Transverse colon (tissue), 4 donors: ENCODE measurements around the gene JPH2. TPM values are rescaled to one million over a fixed set of nuclear protein-coding genes. Genes with fewer than 3 reads are reported as not detected.

Experiments
- DNase-seq: peaks from one replicate; pipeline ENCODE4 v3.0.0-alpha.2; 2019
- H3K27ac ChIP-seq, 4 donors: fragments of 200-600 bp; sonication (generic); 2 replicates each; pipeline ENCODE4 v1.5.1; 2016 to 2018; ENCODE audit warnings: inconsistent platforms in 4 of 4
- H3K27me3 ChIP-seq: fragments of 200-600 bp; sonication (generic); 2 replicates; pipeline ENCODE4 v1.5.1; 2017; ENCODE audit warnings: inconsistent platforms
- H3K36me3 ChIP-seq, 4 donors: fragments of 200-600 bp; sonication (generic); 2 replicates each; pipeline ENCODE4 v1.5.1; 2017 to 2019; ENCODE audit warnings: inconsistent platforms in 4 of 4
- H3K4me1 ChIP-seq, 4 donors: fragments of 200-600 bp; sonication (generic); 2 replicates each; pipeline ENCODE4 v1.5.1; 2017 to 2020; ENCODE audit warnings: inconsistent platforms in 4 of 4
- H3K4me3 ChIP-seq, 4 donors: fragments of 200-600 bp; sonication (generic); 1 replicate in 1 of 4; 2 replicates in 3 of 4; pipeline versions ENCODE4 v1.5.1 to v1.6.1; 2017 to 2019; ENCODE audit warnings: inconsistent platforms in 4 of 4
- H3K9me3 ChIP-seq, 2 donors: fragments of 200-600 bp; sonication (generic); 2 replicates each; pipeline ENCODE4 v1.5.1; 2017 to 2019; ENCODE audit warnings: inconsistent platforms in 2 of 2
- EP300 ChIP-seq: sonication (generic); formaldehyde crosslinking; IDR thresholded peaks from one replicate; pipeline ENCODE4 v1.6.1; 2017; ENCODE audit warnings: antibody characterized with exemption, low read depth
- POLR2A ChIP-seq: fragments of 450-650 bp; IDR thresholded peaks from one replicate; pipeline ENCODE4 v1.6.1; 2016; ENCODE audit warnings: antibody characterized with exemption, mild to moderate bottlenecking, moderate library complexity
- POLR2AphosphoS5 ChIP-seq, 3 donors: sonication (generic); formaldehyde crosslinking; IDR thresholded peaks; one replicate each; pipeline ENCODE4 v1.6.1; 2016; ENCODE audit warnings: antibody characterized with exemption in 3 of 3
- WGBS, 2 donors: methylation state at CpG; one replicate each; pipeline ENCODE4 v1.1.5; 2018; ENCODE audit warnings: low coverage in 1 of 2; 5-methylcytosine and 5-hydroxymethylcytosine counted together
- in situ Hi-C, 4 donors: fragments of 200-750 bp; cut with MboI; loops; one replicate each; pipeline versions ENCODE4 v1.15.0 to v1.15.1; 2017; ENCODE audit warnings: low sequenced_read_pairs in 3 of 4, low pct_ligation_motif_present in 1 of 4, low pct_unique_long_range_greater_than_20kb in 1 of 4
- intact Hi-C: fragments of 100-400 bp; cut with DNase I; formaldehyde crosslinking; loops from one replicate; pipeline ENCODE4 v1.15.1; 2023; ENCODE audit warnings: low total_unique reads
- total RNA-seq, 4 donors: library from RNA; depleted of rRNA; stranded (reverse); fragments of >200 nt; gene quantifications; one replicate each; pipeline ENCODE4 v1.1.0, GENCODE V29; 2016
- TF ChIP-seq, protein P1 (sequence below), 5 experiments: fragments of 200-600 bp in 3 of 5; fragments of 450-650 bp in 2 of 5; sonication (generic) in 3 of 5; IDR thresholded peaks; 1 replicate in 2 of 5; 2 replicates in 3 of 5; pipeline ENCODE4 v1.5.1; 2016 to 2017; ENCODE audit warnings: antibody characterized with exemption in 5 of 5, inconsistent platforms in 3 of 5, mild to moderate bottlenecking in 2 of 5, moderate library complexity in 1 of 5

The JPH2 gene
- total RNA-seq, 4 donors from 2014 or later = 9.8 to 216 (median 18.3) TPM

DNA sequence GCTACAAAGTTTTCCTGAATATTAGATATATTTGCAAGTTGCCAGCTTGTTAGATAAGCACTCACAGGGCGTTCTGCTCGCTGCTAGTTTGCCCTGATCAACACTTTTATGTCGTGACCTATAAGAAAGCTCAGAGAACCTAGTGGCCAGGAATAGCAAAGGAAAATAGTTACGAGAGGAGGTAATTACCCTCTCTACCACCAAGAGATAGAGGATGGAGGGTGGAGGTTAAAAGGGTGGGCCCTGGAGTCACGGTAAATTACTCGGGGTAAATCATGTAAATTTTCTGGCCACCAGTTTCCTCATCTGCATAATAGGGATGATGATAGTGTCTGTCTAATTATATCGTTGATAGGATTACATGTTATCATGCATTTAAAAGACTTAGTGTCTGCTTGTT is 87.2 kb downstream of the JPH2 start:
- Histone ChIP-seq H3K36me3 (no peaks in the 10 kb centered on the region), H3K4me3 (no peak overlapping the region), H3K4me1 (no peaks in the 10 kb centered on the region), H3K27me3 (peaks cover 18% of the 10 kb centered on the region), H3K9me3 (no peaks in the 10 kb centered on the region), H3K27ac (no peak overlapping the region)
- DNase-seq = no peak
- 64 to 76% methylated on average over 7 of the region's 7 CpGs for WGBS, 2 donors
- TF ChIP-seq POLR2AphosphoS5 (IDR thresholded peaks at IDR 0.05) = no peak
- no peak for TF ChIP-seq EP300
- TF ChIP-seq, protein P1, sequence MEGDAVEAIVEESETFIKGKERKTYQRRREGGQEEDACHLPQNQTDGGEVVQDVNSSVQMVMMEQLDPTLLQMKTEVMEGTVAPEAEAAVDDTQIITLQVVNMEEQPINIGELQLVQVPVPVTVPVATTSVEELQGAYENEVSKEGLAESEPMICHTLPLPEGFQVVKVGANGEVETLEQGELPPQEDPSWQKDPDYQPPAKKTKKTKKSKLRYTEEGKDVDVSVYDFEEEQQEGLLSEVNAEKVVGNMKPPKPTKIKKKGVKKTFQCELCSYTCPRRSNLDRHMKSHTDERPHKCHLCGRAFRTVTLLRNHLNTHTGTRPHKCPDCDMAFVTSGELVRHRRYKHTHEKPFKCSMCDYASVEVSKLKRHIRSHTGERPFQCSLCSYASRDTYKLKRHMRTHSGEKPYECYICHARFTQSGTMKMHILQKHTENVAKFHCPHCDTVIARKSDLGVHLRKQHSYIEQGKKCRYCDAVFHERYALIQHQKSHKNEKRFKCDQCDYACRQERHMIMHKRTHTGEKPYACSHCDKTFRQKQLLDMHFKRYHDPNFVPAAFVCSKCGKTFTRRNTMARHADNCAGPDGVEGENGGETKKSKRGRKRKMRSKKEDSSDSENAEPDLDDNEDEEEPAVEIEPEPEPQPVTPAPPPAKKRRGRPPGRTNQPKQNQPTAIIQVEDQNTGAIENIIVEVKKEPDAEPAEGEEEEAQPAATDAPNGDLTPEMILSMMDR (IDR thresholded peaks at IDR 0.05) = no peak
- no peak for TF ChIP-seq POLR2A
- in situ Hi-C loops (loop anchor here in 3 of 4 donors (25.0 kb wide), 4 partner anchors 212 to 663 kb away; partner anchors contain the start of genes FITM2 (in 1 of the 3) and SRSF6 (in 1 of the 3)), intact Hi-C loops (no loop called here)

DNA sequence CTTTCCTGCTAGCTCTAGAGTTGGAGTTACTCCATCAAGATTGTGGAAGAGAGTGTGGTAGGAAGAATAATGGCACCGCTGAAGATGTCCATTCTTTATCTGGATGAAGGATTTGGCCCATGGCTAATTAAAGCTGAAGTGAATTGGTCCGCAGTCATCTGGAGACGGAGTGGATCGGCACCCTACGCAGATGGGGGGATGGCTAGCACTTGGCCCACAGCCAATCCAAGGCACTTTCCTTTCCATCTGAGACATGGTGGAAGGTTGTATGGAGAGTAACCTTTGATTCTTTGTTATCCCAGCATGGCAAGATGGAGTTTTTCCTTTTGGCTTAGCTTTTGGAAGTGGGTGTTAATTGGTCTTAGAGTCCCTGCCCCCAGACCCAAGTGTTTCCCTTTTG is 88.3 kb downstream of the JPH2 start:
- 95% methylated on average over 5 of the region's 5 CpGs; no CpG with 5 or more reads in 1 of the 2 donors for WGBS, 2 donors
- Histone ChIP-seq H3K27me3 (peaks cover 13% of the 10 kb centered on the region), H3K36me3 (no peaks in the 10 kb centered on the region), H3K27ac (no peak overlapping the region), H3K4me3 (no peak overlapping the region), H3K9me3 (no peaks in the 10 kb centered on the region), H3K4me1 (no peaks in the 10 kb centered on the region)
- intact Hi-C loops (no loop called here), in situ Hi-C loops (loop anchor here in 3 of 4 donors (25.0 kb wide), 3 partner anchors 561 to 661 kb away; partner anchors contain the start of gene SRSF6 (in 1 of the 3))
- no peak for TF ChIP-seq POLR2AphosphoS5 (IDR thresholded peaks at IDR 0.05)
- no peak for TF ChIP-seq POLR2A
- no peak for TF ChIP-seq EP300
- TF ChIP-seq, protein P1 (IDR thresholded peaks at IDR 0.05) = no peak
- no peak for DNase-seq

DNA sequence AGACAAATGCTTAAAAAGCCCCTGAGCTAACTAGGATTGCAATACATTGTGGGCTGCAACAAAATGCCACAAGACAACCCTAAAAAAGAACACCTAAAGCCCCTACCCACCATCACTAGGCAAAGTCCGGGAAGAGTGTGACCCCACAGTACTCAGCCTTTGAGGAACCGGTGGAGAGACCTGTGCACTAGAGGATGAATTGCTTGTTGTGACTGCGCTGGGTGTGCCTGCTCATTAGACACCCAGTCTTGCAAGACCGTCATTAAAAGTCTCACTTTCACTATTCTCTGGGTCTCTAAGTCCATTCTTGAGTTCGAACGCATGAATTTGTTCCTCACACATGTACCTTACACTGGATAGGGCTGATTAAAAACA is 88.7 kb downstream of the JPH2 start:
- intact Hi-C loops = no loop called here
- Histone ChIP-seq H3K4me3 (no peak overlapping the region), H3K27me3 (peaks cover 13% of the 10 kb centered on the region), H3K36me3 (no peaks in the 10 kb centered on the region), H3K4me1 (no peaks in the 10 kb centered on the region), H3K27ac (no peak overlapping the region), H3K9me3 (no peaks in the 10 kb centered on the region)
- no peak for DNase-seq
- TF ChIP-seq POLR2AphosphoS5 (IDR thresholded peaks at IDR 0.05) = no peak
- TF ChIP-seq EP300 = no peak
- TF ChIP-seq POLR2A = no peak
- TF ChIP-seq, protein P1 (IDR thresholded peaks at IDR 0.05) = no peak
- in situ Hi-C loops = loop anchor here in 3 of 4 donors (25.0 kb wide), 3 partner anchors 561 to 661 kb away; partner anchors contain the start of gene SRSF6 (in 1 of the 3)
- WGBS, 2 donors = 84 to 87% methylated on average over 5 to 6 of the region's 6 CpGs

DNA sequence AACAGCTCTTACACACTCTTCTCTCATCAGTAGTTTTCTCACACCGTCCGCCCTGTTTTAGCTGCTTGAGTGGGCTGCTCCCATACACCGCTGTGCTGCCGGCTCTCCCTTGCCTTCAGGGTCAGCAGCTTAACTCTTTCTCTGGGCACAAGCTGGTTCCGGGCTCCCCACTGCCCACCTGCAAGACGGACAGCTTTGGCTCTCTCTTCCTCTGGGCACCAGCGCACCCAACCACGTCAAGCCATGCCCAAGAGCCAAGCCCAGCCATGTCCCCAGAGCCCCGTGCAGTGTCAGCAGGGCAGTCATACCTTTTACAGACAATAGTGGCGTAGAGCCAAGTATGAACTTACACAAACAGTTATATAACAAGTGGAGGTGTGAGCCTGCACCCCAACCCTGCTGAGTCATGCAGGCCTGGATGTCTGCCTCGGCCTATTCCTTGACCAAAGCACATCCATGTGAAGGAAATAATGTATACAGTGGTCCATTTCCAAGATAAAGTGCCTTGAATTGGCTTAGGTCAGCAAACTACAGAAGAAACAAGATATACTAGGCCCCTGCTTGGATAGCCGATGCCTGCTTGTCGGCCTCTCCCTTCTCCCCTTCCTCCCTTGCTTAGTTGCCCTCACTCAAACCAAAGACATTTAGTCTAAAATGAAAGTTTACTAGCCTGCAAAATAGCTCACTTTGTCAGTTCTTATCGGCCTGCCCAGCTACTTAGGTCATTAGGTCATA is 89.3 kb downstream of the JPH2 start:
- no peak overlapping the region for H3K27ac ChIP-seq
- in situ Hi-C loops (loop anchor here in 3 of 4 donors (25.0 kb wide), 3 partner anchors 560 to 660 kb away; partner anchors contain the start of gene SRSF6 (in 1 of the 3)), intact Hi-C loops (no loop called here)
- no peaks in the 10 kb centered on the region for H3K4me1 ChIP-seq
- H3K36me3 ChIP-seq = no peaks in the 10 kb centered on the region
- TF ChIP-seq POLR2A (no peak), POLR2AphosphoS5 (IDR thresholded peaks at IDR 0.05) (no peak), EP300 (no peak)
- TF ChIP-seq, protein P1 (IDR thresholded peaks at IDR 0.05) = no peak
- peaks cover 11% of the 10 kb centered on the region for H3K27me3 ChIP-seq
- no peak overlapping the region for H3K4me3 ChIP-seq
- no peak for DNase-seq
- H3K9me3 ChIP-seq = no peaks in the 10 kb centered on the region
- WGBS, 2 donors = 60 to 80% methylated on average over 3 to 14 of the region's 14 CpGs
